HK-2 (cell line): ENCODE results near the gene WDSUB1.
A peak's percentile ranks its signal among the peaks of the same experiment; 100 is the strongest.

Experiments
- DNase-seq: peaks from one replicate; pipeline ENCODE4 v3.0.0-alpha.2; 2018; ENCODE audit not compliant: unreplicated experiment

The WDSUB1 gene

GRCh38 chr2:159266554-159266953, 19.9 kb downstream of the WDSUB1 start:
- DNase-seq, result no peak

GRCh38 chr2:159265171-159265576, 21.3 kb downstream of the WDSUB1 start:
- peak; percentile 54 for DNase-seq

DNA sequence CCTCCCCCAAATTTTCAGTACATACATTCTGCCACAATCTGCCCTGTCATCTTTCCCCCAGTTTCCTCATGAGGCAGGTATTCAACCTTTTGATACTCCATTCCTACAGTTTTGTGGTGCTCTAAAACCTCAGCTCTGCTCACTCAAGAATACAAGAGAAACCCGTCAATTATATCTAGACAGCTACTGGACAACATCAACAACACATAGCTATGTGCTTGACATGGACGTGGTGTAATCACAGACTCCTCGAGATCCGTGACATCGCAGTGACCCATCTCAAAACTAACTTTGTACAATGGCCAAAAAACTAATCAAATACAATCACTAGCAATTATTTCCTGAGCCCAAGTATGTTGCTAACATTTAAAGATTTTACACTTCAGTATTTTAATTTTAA, 23.6 kb downstream of the WDSUB1 start:
- no peak for DNase-seq

DNA sequence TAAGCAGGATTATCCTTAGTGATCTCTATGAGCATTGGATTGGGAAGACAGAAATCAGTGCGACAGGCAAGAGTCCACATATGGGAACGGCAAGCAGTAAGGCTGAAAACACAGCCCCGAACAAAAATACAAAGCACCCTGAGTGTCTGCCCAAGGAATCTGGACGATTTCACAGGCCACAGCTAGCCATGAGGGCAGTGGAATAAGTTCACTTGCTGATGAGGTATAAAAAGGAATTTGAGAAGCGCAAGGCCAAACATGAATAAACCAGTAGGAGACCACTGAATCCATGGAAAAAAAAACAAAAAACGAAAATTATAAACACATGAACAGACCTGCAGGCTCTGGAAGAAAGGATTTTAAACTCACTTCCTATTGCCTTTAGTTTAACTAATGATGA, 24.3 kb downstream of the WDSUB1 start:
- DNase-seq, result no peak

GRCh38 chr2:159256159-159256558, 30.3 kb downstream of the WDSUB1 start:
- no peak for DNase-seq

- DNase-seq, result no peak
Observed at GRCh38 chr2:159252905-159253304, 33.6 kb downstream of the WDSUB1 start.

DNA sequence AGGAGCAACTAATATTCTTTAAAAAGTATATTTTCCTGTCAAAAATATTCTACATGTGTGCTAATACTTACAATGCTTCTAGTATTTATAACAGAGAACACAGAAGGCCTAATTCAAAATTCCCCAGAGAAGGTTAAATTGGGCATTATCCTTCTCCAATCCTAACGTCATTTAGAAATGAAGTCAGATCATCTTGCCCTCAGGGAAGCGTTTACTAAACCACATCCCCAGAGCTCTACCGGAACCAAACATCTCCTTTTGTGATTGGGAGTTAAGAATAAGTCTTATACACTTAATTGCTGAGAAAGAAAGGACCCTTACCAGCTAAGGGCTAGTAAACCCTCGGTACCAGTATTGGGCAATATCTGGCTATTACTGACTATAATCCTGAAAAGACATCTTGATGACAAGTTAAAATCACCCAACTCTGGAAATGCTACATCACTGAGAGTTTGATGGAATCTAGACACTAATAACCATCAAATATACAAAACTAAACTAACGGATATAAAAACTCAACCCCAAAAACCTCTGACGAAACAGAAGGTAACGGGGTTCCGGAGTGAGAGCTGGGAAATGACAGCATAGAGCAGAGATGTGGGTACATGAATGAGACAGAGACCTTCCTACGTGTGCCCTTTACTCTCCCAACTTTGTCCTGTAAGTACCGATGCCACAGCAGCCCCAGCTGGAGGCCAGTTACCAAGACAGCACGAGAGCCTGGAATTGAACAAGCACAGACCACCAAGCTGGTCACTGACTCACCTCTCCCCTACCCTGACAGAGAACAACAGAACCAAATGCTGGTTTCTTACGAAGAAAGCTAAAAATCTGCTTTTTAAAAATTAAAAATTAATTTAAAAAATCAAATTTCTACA, 35.0 kb downstream of the WDSUB1 start:
- DNase-seq, result no peak

DNA sequence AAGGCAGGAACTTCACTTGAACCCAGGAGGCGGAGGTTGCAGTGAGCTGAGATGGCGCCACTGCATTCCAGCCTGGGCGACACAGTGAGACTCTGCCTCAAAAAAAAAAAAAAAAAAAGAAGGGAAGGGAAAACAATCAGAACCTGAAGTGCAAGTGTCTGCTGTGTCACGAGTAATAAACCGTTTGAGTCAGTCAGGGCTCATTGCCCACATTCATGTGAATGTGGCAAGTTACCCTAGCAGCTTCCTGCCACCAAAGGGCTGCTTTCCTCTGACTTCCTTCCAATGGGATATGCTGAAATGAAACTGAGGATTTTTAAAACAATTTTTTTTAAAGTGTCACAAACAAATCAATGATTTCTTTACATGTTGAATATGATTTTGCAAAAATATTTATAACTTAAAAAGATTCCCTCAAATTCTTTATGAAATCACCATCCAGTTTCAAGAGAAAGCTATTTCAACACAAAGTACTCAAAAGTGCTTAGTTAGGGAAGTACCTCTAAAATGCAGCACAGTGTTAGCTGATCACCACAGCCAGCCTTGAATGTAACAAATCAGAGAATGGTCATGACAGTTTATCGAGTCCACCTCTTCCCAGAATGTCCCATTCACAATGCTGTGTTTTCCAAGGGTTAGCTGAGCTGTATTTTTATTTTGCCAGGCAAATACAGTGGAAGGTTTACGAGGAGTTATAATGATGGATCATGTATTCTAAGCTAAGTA, 36.4 kb downstream of the WDSUB1 start:
- peak; percentile 60 for DNase-seq

GRCh38 chr2:159246325-159246988, 40.0 kb downstream of the WDSUB1 start:
- no peak for DNase-seq

DNA sequence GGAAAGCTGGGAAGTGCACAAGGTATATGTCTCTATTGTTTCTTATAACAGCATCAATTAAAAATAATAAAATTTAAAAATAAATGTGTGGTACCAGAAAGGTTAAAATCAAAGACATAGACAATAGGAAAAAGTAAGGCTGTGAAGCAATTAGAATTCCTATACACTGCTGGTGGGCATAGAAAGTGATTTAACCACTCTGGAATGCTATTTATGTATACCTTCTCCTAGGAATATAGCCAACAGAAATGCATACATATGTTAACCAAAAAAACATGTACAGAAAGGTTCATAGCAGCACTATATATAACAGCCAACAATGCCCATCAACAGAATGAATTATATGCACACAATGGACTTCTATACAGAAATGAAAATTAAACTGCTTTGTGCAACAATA, 43.0 kb downstream of the WDSUB1 start:
- DNase-seq, result no peak

GRCh38 chr2:159234868-159235267, 51.6 kb downstream of the WDSUB1 start:
- no peak for DNase-seq

DNA sequence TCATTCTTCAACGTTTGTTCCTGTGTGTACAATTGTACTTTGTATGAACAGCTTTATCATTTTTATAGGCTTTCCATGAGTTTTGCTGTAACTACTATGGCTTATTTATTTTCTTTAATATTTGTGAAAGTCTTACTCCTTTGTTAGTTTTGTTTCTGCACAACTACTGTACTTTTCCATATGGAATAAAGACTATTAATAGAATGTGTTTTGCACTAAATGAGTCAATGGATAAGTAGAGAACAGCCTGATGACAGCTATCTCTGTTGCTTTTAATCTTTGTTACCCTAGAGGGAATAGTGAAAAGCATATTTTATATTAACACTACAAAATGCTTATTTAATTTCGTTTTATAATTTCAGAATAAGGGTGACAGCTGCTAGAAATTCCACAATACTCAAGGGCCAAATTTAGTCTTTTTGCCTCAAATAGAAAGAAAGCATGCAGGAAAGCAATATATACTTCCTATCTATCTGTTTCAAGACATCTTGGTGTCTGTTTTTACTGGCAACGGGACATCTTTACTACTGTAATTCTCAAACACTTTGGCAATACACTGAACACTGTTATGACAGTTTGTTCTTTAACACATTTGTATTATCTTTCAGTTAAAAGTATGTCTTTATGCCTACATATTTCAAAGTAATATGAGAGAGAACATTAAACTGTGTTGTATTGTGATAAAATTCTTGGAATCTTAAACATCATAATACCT, 53.9 kb downstream of the WDSUB1 start:
- DNase-seq, result no peak

DNA sequence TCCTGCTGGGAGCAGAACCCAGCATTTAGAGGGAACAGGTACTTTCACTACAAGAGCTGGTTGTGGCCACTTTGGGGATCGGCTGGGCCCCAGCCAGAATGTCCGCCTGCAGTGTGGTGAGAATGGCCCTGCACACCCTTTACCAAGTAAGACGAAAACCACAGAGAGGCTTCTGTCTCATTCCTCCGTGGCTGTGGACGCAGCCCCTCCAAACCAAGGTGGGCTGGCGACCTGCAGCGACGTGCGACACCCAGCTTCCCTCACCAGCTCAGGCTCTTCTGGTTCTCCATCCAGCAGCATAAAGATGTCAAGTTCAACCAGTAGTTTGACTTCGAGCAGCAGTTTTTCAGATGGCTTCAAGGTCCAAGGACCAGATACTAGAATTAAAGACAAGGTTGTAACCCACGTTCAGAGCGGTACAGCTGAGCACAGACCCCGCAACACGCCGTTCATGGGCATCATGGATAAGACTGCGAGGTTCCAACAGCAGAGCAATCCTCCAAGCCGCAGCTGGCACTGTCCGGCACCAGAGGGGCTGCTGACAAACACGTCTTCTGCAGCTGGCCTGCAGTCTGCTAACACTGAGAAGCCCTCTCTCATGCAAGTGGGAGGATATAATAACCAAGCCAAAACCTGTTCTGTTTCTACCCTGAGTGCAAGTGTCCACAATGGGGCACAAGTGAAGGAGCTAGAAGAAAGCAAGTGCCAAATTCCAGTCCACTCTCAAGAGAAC, 56.2 kb downstream of the WDSUB1 start:
- no peak for DNase-seq

DNA sequence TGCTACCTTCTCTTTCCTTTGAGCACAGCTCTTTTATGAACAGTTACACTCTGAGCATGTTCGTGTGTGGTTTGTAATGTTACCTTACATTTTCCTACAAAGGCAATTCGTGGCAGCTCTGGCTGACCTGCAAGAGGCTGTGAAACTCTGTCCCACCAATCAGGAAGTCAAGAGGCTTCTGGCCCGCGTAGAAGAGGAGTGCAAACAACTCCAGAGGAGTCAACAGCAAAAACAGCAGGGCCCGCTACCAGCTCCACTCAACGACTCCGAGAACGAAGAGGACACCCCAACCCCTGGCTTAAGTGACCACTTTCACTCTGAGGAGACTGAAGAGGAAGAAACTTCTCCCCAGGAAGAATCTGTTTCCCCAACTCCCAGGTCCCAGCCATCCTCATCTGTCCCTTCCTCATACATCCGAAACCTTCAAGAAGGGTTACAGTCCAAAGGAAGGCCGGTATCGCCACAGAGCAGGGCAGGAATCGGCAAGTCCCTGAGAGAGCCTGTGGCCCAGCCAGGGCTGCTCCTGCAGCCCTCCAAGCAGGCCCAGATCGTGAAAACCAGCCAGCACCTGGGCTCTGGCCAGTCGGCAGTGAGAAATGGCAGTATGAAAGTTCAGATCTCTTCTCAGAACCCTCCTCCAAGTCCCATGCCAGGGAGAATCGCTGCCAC, 56.9 kb downstream of the WDSUB1 start:
- DNase-seq, result no peak

- DNase-seq, result no peak
Observed at GRCh38 chr2:159228081-159228581, 58.4 kb downstream of the WDSUB1 start.

DNA sequence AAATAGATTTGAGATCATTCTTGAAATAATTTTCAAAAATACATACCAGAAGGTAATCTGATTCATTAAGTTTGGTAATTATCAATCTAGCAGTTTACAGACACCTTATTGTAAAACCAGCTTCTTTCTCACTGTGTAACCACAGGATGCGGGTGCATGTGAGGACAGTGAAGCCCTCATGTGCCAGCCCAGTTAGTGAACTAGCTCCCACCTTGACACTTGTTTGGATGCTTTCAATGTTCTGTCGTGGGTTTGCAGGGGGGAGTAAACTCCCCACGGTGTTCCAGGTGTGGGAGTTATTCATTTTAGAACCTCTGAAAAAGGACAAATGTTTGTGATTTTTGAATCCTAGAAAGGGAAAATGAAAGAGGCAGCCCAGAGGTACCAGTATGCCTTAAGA, 59.0 kb downstream of the WDSUB1 start:
- DNase-seq, result no peak

- no peak for DNase-seq
Observed at GRCh38 chr2:159226608-159227385, 59.7 kb downstream of the WDSUB1 start.

GRCh38 chr2:159226059-159226461, 60.4 kb downstream of the WDSUB1 start:
- peak; percentile 48 for DNase-seq
